ENCODE data around the gene HS3ST3B1.

DNA sequence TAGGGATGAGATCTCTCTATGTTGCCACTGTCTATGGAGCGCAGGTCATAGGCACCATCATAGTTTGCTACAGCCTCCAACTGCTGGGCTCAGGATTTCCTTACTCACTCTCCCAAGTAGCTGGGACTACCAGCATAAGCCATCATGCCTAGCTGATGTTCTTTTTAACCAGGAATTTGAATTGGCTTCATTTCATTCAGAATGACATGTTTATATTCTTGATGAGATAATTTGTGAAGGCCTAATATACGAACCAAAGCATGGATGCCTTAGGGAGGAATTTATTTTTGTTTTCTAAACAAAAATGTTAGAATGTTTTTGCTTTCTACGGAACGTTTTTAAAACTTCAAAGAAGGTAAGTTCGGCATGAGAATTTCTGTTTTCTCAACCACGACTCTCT, 71.6 kb downstream of the HS3ST3B1 start:
- TF ChIP-seq POLR2A (IDR thresholded peaks at IDR 0.05) = no peak
- TF ChIP-seq, protein P1, sequence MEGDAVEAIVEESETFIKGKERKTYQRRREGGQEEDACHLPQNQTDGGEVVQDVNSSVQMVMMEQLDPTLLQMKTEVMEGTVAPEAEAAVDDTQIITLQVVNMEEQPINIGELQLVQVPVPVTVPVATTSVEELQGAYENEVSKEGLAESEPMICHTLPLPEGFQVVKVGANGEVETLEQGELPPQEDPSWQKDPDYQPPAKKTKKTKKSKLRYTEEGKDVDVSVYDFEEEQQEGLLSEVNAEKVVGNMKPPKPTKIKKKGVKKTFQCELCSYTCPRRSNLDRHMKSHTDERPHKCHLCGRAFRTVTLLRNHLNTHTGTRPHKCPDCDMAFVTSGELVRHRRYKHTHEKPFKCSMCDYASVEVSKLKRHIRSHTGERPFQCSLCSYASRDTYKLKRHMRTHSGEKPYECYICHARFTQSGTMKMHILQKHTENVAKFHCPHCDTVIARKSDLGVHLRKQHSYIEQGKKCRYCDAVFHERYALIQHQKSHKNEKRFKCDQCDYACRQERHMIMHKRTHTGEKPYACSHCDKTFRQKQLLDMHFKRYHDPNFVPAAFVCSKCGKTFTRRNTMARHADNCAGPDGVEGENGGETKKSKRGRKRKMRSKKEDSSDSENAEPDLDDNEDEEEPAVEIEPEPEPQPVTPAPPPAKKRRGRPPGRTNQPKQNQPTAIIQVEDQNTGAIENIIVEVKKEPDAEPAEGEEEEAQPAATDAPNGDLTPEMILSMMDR (IDR thresholded peaks at IDR 0.05) = no peak
